GM21528 (cell line): ENCODE data around the gene CYB5R3.

Source experiments
- ATAC-seq: cut with Tn5 transposase; IDR thresholded peaks from one replicate; pipeline ENCODE4 v1.9.1; 2021; ENCODE audit warnings: mild to moderate bottlenecking, moderate library complexity; ENCODE audit not compliant: unreplicated experiment, low FRiP score

The CYB5R3 gene

GRCh38 chr22:42646569-42647525 lies 2.3 kb downstream of the CYB5R3 start:
- ATAC-seq: no peak

GRCh38 chr22:42645938-42646568 lies 3.1 kb downstream of the CYB5R3 start:
- no peak for ATAC-seq

- no peak for ATAC-seq
Measured at GRCh38 chr22:42645341-42645937, 3.8 kb downstream of the CYB5R3 start.

GRCh38 chr22:42644422-42645340 lies 4.5 kb downstream of the CYB5R3 start:
- ATAC-seq: no peak

- no peak for ATAC-seq
Measured at GRCh38 chr22:42643634-42644421, 5.4 kb downstream of the CYB5R3 start.

GRCh38 chr22:42642806-42643633 lies 6.2 kb downstream of the CYB5R3 start:
- ATAC-seq: no peak

- ATAC-seq: no peak
Measured at GRCh38 chr22:42641801-42642413, 7.3 kb downstream of the CYB5R3 start.

GRCh38 chr22:42639541-42640241 lies 9.5 kb downstream of the CYB5R3 start:
- no peak for ATAC-seq

- ATAC-seq: no peak
Measured at GRCh38 chr22:42637555-42637954, 11.6 kb downstream of the CYB5R3 start.

- ATAC-seq: no peak
Measured at GRCh38 chr22:42636506-42636905, 12.7 kb downstream of the CYB5R3 start.

- ATAC-seq: no peak
Measured at GRCh38 chr22:42635531-42635930, 13.7 kb downstream of the CYB5R3 start.

GRCh38 chr22:42633013-42633412 lies 16.2 kb downstream of the CYB5R3 start:
- ATAC-seq: no peak

- no peak for ATAC-seq
Measured at GRCh38 chr22:42632096-42632495, 17.1 kb downstream of the CYB5R3 start.

GRCh38 chr22:42630901-42631602 lies 18.1 kb downstream of the CYB5R3 start:
- no peak for ATAC-seq

GRCh38 chr22:42630211-42630610 lies 19.0 kb downstream of the CYB5R3 start:
- ATAC-seq: no peak

GRCh38 chr22:42627981-42628380 lies 21.2 kb downstream of the CYB5R3 start:
- ATAC-seq: no peak
